ENCODE measurements around the gene SAYSD1. TPM values are rescaled to one million over a fixed set of nuclear protein-coding genes. Genes with fewer than 3 reads are reported as not detected.

Gene SAYSD1
- total RNA-seq, 1 donor from 2014 or later: 14.8 TPM

DNA sequence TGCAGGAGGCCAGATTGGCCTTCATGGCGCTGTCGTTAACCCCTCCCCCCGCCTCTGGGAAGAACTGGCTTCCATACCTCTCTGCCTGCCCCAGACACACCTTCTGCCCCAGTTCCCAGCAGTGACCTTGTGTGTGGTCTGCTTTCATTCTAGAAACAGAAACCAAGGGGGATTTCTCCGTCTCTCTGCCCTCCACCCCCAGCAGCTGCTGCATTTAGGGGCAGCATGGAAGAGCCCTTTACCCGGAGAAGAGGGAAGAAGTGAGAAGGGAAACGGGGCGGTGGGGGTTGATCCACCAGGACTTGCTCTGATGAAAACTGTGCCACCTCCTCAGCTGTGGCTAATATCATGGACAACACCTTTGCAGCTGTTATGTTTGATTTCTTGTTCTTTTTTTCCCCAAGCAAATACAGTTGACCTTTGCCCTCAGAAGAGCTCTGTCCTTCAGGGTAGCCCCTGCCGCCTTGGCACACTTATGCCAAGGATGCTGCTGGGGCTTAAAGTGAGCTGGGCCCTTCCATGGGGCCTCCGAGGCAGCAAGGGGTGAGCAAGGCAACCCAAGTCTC is 60.3 kb downstream of the SAYSD1 start:
- intact Hi-C loops (cut with micrococcal nuclease): no loop called here

More for the DNA sequence above, 60.3 kb downstream of the SAYSD1 start:
- H3K27me3 Mint-ChIP-seq: peaks cover 22% of the 10 kb centered on the region
- H3K4me1 Mint-ChIP-seq: peaks cover 15% of the 10 kb centered on the region
- no peak for DNase-seq
- H3K4me3 Mint-ChIP-seq: no peak overlapping the region
- H3K36me3 Mint-ChIP-seq (ENCODE audit: low read depth): no peaks in the 10 kb centered on the region
- no peaks in the 10 kb centered on the region for H3K9me3 Mint-ChIP-seq
- no peak overlapping the region for H3K27ac Mint-ChIP-seq

Other genes starting within 250 kb of the SAYSD1 start
- gene GLP1R, start 66.4 kb downstream of the SAYSD1 start, total RNA-seq: 0.09 TPM in 2 replicates
- gene KCNK5, start 114.3 kb upstream of the SAYSD1 start, total RNA-seq: 33.8 and 35.3 TPM in 2 replicates
- gene KCNK17, start 199.2 kb upstream of the SAYSD1 start, total RNA-seq: not detected in 2 replicates
- gene KCNK16, start 207.5 kb upstream of the SAYSD1 start, total RNA-seq: not detected in 2 replicates

Data from activated CD4-positive, alpha-beta T cell treated with anti-CD3 and anti-CD28 coated beads, Interleukin-2, amount 10 ng/mL, durations not matched to agents 24 days and 14 days (primary cell).